ENCODE results near the gene BBS2. TPM values are rescaled to one million over a fixed set of nuclear protein-coding genes. Genes with fewer than 3 reads are reported as not detected.
A peak's percentile ranks its signal among the peaks of the same experiment; 100 is the strongest.

The BBS2 gene
- total and polyA plus RNA-seq, 2 of the 13 experiments (the other 11 are each of a cell fraction or from before 2014, with no cell fraction given), result 59.7 to 68.3 TPM

DNA sequence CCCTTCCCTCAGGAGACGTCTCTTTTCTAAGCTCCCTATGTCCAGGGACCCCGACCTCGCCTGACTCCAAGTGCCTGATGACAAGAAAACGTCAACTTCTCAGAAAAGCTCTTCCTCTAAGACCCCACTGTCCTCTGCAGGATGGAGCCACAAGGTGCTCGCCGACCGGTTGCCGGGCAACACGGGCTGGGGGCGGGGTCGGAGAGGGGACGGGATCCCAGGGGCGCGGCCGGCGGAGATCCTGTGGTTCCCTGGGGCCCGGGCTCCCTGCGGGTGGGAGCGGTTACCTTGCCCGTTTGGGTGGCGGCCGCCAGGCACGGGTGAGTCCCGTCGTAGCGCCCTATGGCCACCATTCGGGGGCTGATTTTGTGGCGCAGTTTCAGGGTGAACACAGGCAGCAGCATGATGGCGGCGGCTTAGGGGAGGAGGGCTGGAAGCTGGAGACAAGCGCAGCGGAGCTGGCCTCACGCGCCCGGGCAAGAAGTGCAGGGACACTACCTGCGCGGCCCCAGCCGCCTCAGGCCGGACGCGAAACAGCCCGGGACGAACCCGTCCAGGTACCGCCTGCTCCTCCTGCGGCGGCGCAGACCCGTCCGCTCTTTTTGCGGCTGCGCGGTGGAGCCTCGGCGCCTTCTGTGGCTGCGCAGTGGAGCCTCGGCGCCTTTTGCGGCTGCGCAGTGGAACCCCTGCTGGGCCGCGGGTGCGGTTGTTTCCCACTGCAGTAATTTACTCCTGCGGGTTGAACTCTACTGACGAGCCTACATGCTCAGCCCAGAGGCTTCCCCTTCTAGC, at the start of gene BBS2 (continued):
- TF ChIP-seq, protein P1, sequence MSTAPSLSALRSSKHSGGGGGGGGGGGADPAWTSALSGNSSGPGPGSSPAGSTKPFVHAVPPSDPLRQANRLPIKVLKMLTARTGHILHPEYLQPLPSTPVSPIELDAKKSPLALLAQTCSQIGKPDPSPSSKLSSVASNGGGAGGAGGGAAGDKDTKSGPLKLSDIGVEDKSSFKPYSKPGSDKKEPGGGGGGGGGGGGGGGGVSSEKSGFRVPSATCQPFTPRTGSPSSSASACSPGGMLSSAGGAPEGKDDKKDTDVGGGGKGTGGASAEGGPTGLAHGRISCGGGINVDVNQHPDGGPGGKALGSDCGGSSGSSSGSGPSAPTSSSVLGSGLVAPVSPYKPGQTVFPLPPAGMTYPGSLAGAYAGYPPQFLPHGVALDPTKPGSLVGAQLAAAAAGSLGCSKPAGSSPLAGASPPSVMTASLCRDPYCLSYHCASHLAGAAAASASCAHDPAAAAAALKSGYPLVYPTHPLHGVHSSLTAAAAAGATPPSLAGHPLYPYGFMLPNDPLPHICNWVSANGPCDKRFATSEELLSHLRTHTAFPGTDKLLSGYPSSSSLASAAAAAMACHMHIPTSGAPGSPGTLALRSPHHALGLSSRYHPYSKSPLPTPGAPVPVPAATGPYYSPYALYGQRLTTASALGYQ (CRISPR knock-in tag; IDR thresholded peaks at IDR 0.05), result peak; percentile 67; the same call in 1 of the 2 replicates
- TF ChIP-seq SETDB1 (CRISPR knock-in tag; IDR thresholded peaks at IDR 0.05; ENCODE audit: borderline replicate concordance) (no peak), ARNT (IDR thresholded peaks at IDR 0.05) (no peak), CBX1 (IDR thresholded peaks at IDR 0.05; ENCODE audit: low read depth) (no peak), KLF15 (CRISPR knock-in tag; IDR thresholded peaks at IDR 0.05; ENCODE audit: borderline replicate concordance) (no peak), KLF13 (CRISPR knock-in tag; IDR thresholded peaks at IDR 0.05) (peak; percentile 95; the same call in 1 of the 2 replicates), ZNF138 (CRISPR knock-in tag; IDR thresholded peaks at IDR 0.05; ENCODE audit: low read depth) (peak; percentile 95), ZNF775 (CRISPR knock-in tag; IDR thresholded peaks at IDR 0.05; ENCODE audit: borderline replicate concordance) (0 out of 2 replicates have a peak, but pooled peaks have one; percentile 31), KAT8 (CRISPR knock-in tag; IDR thresholded peaks at IDR 0.05) (peak; percentile 92), TAF1 (CRISPR knock-in tag; IDR thresholded peaks at IDR 0.05) (peak; percentile 86), THAP11 (CRISPR knock-in tag; IDR thresholded peaks at IDR 0.05) (peak; percentile 87), ZFAT (CRISPR knock-in tag; conservative IDR thresholded peaks at IDR 0.05) (no peak), XRCC5 (optimal IDR thresholded peaks at IDR 0.05; ENCODE audit: low read length) (peak; percentile 25), ATM (IDR thresholded peaks at IDR 0.05; ENCODE audit: borderline replicate concordance) (no peak)
- TF ChIP-seq, protein P2, sequence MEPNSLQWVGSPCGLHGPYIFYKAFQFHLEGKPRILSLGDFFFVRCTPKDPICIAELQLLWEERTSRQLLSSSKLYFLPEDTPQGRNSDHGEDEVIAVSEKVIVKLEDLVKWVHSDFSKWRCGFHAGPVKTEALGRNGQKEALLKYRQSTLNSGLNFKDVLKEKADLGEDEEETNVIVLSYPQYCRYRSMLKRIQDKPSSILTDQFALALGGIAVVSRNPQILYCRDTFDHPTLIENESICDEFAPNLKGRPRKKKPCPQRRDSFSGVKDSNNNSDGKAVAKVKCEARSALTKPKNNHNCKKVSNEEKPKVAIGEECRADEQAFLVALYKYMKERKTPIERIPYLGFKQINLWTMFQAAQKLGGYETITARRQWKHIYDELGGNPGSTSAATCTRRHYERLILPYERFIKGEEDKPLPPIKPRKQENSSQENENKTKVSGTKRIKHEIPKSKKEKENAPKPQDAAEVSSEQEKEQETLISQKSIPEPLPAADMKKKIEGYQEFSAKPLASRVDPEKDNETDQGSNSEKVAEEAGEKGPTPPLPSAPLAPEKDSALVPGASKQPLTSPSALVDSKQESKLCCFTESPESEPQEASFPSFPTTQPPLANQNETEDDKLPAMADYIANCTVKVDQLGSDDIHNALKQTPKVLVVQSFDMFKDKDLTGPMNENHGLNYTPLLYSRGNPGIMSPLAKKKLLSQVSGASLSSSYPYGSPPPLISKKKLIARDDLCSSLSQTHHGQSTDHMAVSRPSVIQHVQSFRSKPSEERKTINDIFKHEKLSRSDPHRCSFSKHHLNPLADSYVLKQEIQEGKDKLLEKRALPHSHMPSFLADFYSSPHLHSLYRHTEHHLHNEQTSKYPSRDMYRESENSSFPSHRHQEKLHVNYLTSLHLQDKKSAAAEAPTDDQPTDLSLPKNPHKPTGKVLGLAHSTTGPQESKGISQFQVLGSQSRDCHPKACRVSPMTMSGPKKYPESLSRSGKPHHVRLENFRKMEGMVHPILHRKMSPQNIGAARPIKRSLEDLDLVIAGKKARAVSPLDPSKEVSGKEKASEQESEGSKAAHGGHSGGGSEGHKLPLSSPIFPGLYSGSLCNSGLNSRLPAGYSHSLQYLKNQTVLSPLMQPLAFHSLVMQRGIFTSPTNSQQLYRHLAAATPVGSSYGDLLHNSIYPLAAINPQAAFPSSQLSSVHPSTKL (CRISPR knock-in tag; IDR thresholded peaks at IDR 0.05), result 0 out of 2 replicates have a peak, but pooled peaks have one; percentile 48
- TF ChIP-seq, protein P3, sequence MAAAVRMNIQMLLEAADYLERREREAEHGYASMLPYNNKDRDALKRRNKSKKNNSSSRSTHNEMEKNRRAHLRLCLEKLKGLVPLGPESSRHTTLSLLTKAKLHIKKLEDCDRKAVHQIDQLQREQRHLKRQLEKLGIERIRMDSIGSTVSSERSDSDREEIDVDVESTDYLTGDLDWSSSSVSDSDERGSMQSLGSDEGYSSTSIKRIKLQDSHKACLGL (CRISPR knock-in tag; IDR thresholded peaks at IDR 0.05), result peak; percentile 80
- TF ChIP-seq, protein P4, sequence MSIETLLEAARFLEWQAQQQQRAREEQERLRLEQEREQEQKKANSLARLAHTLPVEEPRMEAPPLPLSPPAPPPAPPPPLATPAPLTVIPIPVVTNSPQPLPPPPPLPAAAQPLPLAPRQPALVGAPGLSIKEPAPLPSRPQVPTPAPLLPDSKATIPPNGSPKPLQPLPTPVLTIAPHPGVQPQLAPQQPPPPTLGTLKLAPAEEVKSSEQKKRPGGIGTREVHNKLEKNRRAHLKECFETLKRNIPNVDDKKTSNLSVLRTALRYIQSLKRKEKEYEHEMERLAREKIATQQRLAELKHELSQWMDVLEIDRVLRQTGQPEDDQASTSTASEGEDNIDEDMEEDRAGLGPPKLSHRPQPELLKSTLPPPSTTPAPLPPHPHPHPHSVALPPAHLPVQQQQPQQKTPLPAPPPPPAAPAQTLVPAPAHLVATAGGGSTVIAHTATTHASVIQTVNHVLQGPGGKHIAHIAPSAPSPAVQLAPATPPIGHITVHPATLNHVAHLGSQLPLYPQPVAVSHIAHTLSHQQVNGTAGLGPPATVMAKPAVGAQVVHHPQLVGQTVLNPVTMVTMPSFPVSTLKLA (IDR thresholded peaks at IDR 0.05), result no peak
- TF ChIP-seq, protein P5, sequence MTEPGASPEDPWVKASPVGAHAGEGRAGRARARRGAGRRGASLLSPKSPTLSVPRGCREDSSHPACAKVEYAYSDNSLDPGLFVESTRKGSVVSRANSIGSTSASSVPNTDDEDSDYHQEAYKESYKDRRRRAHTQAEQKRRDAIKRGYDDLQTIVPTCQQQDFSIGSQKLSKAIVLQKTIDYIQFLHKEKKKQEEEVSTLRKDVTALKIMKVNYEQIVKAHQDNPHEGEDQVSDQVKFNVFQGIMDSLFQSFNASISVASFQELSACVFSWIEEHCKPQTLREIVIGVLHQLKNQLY (CRISPR knock-in tag; IDR thresholded peaks at IDR 0.05), result no peak
- TF ChIP-seq, protein P6, sequence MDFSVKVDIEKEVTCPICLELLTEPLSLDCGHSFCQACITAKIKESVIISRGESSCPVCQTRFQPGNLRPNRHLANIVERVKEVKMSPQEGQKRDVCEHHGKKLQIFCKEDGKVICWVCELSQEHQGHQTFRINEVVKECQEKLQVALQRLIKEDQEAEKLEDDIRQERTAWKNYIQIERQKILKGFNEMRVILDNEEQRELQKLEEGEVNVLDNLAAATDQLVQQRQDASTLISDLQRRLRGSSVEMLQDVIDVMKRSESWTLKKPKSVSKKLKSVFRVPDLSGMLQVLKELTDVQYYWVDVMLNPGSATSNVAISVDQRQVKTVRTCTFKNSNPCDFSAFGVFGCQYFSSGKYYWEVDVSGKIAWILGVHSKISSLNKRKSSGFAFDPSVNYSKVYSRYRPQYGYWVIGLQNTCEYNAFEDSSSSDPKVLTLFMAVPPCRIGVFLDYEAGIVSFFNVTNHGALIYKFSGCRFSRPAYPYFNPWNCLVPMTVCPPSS (IDR thresholded peaks at IDR 0.05), result no peak

All from HepG2 (cell line).